GM21381 (cell line): ENCODE results near the gene MACROD1.

Experiments used
- ATAC-seq: cut with Tn5 transposase; IDR thresholded peaks from one replicate; pipeline ENCODE4 v1.9.1; 2021; ENCODE audit warnings: mild to moderate bottlenecking, moderate library complexity; ENCODE audit not compliant: unreplicated experiment

MACROD1 gene

DNA sequence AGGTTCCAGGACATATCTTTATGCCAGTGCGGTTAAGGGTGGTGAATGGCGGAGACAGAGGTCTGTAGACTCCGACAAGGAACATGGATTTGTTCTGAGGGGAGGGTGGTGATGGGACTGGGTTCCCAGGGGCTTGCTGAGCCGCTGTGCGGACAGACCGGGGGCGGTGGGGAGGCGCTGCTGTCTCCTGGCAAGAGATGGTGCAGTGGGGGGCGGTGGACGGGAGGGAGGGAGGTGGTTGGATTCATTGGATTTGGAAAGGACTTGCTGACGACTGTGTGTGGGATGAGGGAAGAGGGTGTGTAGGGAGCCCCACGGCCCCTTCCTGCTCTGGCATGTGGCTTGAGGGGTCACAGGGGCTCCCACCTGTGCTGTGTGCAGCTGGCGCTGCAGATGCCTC, 87.0 kb downstream of the MACROD1 start:
- no peak for ATAC-seq

DNA sequence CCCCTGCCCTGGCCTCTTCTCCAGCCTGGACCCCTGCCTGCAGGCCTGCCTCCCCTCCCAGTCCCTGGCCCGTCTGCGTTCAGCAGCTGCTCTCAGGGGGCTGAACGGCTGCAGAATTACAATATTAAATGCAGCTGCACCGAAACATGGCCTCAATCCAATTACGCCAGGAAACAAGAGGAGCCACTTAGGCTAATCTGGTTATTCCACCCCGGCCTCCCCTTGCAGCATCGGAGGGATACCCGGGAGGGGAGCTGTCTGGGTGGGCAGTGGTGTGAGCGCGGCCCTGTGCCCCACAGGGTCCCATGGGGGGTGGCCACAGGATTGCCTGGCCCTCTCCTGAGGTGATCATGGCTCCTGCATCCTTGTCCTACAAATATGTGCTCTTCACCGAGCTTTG, 87.6 kb downstream of the MACROD1 start:
- ATAC-seq, result no peak

DNA sequence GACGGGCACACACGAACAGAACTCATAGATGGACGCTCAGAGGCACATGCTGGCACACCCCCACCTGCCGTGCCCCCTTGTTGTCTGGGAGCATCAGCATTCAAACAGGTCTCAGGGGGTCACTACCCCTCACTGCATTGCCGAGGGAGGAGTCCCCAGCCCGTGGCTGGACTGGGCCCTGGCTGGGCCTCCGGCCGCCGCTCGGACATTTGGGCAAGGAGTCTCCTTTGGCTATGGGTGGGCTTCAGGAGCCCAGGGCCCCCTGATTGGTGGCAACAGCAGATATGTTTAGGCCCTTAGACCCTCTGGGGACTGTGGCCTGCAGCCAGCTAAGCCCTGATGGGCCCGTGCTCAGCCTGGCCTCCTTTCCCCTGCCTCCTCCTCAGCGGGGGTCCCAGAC, 88.3 kb downstream of the MACROD1 start:
- no peak for ATAC-seq

DNA sequence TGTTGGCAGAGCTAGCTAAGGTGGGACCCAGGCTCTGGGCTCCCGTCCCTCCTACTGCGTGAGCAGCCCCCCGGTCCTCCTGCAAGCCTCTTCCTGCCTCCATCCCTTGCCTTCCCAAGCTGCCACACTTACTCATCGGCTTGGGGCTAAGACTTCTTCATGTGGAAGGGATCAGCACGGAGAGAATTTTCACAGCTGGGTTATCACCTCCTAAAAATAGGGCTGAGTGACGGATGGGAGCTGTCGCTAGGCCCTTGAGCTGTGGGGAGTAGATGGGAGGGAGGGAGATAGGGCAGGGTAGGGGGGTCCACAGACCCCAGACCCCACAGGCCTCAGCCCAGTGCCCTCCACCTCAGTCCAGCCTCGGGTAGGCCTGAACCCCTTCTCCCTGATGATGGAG, 89.2 kb downstream of the MACROD1 start:
- ATAC-seq, result no peak

DNA sequence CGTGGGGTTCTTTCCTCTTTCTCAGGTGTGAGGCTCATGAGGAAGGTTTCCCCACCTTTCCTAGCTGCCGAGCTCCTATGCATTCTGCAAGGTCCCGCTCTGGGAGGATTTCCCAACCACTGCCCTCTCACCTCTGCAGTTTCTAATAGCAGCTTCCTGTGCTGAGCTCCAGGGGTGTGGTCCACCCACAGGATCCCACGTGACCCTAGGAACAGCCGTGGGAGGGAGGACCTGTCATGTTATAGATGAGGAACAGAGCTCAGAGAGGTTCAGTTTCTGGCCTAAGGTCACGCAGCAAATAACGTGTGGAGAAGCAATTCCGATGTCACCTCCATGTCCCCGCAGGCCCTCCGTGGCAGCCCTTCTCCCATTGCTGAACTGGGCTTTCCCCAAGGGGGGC, 91.7 kb downstream of the MACROD1 start:
- no peak for ATAC-seq

DNA sequence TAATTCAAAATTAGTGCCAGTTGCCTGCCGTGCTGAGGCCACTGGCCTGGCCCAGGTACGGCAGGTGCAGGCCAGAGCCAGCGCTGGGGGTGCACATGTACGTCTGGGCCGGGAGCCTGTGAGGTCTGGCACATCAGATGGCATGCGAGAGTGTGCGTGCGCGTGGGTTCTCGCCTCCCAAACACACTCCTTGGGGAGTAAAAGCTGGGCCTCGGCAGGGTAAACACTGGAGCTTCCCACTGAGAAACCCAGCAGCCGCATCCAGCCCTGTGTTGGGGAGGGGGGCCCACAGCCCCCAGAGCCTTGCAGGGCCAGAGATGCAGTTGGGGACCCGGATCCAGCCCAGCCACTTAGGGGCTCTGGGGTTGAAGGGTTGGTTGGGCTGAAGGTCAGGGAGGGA, 92.4 kb downstream of the MACROD1 start:
- ATAC-seq, result no peak

DNA sequence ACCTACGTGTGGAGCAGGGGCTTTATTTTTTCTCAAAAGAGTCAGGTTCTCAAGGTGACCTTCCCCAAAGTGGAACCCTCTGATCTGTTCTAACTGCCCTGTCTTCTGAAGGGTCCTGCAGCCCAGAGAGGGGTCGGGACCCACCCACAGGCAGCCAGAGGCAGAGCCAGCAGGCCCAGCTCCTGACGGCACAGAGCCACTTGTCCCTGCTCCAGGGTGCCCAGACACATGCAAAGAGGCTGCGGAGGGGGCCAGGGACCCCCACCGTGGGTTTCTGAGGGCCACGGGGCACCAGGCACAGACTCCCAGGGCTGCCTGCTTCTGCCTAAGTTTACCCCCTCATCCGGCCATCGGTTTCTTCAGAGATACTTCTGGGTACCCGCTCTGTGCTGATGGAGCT, 93.0 kb downstream of the MACROD1 start:
- no peak for ATAC-seq

DNA sequence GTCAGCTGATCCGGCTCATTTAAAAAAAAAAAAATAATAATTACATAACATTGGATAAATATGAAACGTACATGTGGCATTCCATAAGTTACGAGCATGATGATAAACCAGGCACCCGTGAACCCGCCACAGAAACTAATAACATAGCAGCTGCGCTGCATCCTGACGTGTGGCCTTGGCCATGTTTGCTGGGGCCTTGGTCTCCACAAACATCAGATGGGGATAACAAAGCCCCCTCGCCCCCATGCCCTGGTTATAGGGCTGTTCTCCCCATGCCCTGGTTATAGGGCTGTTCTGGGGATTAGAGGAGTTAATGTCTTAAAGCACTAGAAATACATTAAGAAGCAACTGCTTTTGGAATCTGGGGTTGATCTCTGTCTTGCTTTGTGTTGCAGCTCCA, 93.5 kb downstream of the MACROD1 start:
- no peak for ATAC-seq

DNA sequence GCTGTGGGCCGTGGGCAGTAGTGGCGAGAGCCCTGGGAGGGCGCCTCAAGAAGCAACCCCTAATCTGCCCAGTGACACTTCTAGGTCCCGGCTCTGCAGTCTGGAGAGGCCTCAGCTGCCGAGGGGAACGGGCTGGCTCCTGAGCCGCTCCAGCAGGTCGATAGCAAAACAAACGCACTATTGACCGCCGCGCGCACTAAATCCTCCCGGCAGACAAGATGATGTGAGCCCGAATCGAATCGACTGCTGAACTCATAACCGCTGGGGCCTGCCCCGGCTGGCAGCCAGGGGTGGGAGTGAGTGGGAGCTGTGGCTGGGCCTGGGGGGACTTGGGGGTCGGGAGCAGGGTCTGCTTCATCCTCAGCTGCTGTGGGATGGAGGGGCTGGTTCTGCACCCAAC, 94.1 kb downstream of the MACROD1 start:
- no peak for ATAC-seq

DNA sequence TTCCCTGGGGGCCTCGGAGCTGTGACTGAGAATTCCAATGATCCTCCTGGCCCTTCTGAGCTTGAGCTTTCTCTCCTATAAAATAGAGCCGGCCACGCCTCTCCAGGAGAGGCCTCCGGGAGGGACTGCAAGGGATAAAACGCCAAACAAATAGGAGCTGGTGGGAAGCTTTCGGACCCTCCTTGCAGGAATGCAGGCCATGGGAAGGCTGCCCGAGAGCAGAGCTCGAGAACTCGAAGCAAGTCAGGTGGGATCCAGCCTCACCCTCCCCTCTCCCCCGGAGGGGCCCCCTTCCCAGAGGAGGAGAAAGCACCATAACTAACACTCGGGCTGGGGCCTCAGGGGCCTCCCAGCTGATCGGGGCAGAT, 95.6 kb downstream of the MACROD1 start:
- ATAC-seq, result no peak

DNA sequence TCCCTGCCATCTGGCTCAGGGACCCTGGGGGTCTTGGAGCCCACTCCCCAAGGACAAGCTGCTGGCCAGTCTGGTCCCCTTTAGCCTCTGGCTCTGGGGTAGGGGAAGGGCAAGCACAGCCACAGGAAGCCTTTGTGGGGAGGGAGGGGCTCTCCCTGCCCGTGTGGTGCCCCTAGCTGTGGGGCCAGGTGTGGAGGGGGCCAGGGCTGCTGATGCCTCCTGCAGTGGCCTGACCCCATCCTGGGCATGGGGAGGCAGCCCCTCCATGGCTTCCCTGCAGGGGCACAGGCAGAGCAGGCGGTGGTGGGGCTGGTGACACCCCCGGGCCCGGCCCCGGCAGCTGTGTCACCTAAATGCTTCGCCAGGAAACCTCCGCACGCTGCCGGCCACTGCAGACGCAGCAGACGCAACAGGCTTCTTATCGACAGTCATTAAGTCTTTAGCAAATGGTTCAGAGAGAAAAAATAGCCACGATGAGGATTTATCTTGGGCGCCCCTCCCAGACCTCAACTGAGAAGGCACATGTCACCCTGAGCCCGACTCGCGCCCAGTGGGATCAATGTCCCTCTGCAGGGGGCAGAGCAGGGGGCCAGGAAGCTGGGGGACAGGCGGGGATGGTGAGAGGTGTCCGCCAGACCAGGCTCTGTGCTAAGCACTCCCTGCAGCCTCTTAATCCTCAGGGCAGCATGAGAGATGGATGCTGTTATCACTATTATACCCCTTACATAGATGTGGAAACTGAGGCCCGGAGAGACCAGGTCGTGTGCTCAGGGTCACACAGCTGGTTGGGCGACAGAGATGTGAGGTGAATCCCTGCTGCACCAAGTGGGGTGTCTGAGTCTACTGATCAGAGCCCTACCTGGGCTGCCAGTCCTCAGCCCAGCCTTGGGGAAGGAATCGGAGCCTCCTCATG, 96.3 kb downstream of the MACROD1 start:
- ATAC-seq, result no peak

DNA sequence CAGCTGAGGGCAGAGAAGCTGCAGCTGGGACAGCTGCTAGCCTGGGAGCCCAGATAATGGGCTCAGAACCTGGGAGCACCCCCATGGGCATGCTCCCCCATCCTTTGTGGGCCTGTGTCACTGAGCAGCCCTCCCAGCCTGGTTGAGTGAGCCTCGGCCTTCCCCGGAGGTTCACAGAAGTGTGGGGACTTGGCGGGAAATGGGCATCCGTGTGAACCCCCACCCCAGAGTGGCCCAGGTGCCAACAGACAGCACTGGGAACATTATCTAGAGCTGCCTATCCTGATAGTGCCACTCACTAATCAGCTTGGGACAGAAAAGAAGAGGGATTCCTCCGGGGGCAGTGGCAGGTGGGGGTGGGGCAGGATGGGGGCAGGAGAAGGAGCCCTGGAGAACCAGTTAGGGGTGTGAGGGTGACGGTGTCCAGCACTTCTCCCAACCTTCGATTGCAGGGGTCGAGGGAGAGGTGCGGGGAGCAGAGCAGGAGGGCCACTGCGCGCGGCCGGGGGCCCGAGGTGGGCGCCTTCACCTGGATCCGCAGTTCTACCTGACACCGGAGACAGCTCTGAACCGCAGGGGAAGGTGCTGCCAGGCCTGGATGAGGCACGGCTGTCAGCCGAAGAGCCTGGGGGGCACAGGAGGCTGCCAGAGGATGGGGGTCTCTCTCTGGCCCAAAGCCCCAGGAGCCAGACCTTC, 97.1 kb downstream of the MACROD1 start:
- ATAC-seq, result no peak

DNA sequence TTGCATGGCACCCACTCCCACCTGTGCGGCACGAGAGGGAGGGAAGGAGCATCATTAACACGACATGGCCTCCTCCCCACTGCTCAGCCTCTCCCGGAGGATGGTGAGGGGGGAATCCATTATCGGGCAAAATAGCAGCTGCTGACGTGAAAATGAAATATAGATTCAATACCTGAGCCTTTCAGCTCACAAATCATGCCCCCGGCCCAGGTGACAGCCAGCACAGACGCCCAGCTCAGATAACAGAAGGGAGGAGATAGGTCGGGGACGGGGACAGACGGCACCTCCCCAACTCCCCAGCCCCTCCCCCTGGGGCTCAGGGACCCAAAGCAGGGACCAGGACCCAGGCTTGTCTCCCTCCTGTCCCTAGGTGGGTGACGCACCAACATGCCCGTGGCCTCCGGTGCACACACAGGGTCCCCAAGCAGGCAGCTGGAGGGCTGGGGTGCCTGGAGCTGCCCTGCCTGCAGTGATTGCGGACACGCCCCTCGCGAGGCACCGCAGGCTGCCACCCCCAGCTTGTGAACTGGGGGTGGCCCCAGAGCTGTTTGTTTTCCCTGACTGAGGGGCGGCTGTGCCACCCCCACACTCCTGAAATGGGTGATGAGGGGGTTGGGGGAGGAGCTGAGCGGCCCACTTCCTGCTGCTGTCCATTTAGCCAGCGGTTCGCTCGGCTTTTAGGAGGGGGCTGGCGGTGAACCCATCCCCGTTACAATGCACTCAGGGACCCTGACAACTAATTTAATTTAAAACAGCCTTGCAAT, 98.5 kb downstream of the MACROD1 start:
- ATAC-seq, result no peak

DNA sequence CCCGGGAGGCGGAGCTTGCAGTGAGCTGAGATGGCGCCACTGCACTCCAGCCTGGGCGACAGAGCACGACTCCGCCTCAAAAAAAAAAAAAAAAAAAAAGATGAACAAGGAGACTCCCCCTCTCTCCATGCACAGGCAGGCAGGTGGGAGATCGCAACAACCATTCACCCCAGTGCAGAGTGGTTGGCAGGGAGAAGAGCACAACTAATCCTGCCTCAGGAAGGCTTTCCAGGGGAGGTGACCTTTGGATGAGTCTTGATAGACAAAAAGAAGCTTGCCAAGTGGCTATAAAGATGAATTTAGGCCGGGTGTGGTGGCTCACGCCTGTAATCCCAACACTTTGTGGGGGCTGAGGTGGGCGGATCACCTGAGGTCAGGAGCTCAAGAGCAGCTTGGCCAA, 100.2 kb downstream of the MACROD1 start:
- no peak for ATAC-seq

DNA sequence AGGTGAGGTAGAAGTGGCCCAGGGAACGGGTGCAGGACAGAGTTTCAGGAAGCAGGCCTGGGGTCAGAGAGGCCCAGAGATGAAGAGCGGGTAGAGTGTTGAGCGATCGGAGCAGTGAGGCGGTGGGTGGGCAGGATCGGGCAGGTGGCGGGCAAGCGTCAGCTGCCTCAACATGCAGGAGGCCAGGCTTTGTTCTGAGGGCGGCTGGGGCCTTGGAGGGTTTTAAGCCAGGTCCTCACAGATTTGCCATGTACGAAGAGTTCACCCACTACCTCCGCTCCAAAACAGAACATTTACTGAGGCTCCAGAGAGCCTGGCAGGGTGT, 100.8 kb downstream of the MACROD1 start:
- ATAC-seq, result no peak

DNA sequence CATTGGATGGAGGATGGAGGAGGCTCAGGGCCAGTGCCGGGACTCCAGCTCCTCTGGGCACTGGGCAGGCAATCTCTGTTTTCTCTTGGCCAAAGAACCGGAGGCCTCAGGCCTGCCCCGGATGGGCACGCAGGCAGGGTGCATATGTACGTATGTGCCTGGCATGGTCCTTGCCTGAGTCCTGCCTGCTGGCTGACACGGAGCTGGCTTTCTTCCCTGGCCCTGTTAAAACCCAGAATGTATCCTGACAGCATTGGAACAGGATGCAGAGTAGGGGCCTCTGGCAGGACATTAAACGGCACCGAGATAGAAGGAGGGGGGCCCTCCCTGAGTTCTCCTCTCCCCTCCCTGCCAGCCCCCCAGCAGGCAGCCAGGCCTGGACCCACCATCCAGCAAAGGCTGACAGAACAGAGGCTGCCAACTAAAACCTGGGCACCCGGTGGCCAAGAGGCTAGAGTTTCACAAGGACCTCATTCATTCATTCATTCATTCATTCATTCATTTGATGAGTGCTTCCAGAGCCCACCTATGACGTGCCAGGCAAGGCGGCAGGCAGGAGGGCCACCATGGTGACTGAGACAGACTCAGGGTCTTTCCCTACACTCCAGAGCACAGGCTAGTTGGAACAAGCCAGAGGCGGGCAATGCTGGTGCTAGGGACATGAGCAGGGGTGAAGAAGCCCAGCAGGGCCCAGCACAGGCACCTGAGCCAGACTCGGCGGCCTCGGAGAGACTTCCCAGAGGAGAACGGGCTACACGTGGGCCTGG, 101.4 kb downstream of the MACROD1 start:
- no peak for ATAC-seq

DNA sequence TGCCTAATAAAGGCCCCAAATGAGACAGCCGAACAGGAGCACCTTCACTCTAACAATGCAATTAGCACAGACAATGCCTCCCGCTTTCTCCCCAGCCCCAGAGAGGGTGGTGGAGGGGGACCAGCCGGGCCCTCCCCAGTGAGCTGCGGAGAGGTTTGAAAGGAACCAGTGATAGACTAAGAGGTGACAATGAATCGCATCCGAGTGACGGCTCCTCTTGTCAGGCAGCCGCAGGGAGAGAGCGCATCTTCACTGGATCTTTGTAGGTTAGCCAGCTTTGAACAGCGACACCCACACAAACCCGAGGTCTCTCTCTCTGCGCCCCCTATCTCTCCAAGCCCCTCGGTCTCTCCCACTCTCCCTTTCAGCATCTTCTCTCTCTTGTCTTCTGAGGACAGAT, 102.1 kb downstream of the MACROD1 start:
- no peak for ATAC-seq

DNA sequence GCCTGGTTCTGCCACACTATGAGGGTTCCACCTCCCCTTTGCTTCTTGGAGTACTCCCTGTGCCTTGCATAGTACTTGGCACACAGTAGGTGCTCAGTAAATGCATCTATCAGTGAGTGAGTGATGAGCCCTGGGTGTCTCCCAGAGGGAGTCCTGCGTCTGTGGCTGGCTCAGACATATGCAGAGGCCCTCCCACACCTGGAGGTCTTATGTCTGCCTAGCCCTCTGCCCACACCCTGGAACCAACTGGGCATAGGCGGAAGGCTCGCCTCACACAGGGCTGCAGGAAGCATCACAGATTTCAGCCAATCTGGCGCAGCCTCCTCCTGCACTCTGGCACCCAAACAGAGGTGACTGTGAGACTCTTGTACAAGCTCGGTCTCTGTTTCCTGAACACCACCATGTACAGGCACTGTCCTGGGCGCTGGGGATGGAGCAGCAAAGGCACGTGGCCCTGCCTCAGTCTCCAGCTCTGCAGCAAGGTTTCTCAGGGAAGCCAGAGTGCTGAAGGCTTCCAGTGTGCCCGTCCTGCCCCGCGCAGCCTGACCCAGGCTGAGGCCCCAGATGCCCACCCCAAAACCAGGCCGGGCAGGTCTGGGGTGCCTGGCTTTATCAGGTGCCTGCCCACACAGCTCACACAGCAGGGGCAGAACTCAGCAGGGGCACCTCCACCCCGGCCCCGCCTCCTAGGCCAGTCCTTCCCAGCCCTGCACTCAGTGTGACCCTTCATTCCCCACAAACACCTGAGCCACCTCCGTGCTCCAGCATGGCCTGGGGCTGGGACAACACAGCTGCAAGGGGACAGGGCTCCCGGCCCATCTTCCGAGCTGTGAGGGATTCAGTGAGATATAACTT, 103.5 kb downstream of the MACROD1 start:
- no peak for ATAC-seq

DNA sequence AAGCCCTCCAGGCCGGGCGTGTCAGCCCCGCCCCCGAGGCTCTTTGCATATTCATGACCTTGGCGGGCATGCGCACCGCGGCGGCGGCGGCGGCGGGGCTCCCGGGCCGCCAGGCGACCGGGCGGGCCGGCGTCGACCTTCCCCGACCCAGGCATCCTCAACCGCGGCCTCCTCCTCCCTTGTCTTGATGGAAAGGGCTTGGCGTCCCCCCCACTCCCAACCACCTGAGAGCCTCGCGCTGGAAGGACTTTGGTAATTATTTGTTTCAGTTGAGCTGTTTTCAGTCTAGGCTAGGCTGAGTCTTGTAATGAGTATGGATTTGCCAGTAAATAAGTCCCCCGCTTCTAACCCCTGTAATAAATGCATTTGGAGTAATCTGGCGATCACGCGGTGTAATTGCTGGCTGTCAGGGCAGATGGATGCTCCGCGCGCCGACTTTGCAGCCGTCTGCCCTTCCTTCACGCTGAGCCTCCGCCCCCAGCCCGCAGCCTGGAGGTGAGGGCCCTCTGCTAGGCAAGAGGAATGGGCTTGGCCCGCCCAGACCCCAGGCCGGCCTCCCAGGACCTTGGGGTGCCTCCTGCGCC, 105.0 kb downstream of the MACROD1 start:
- no peak for ATAC-seq
